ENCODE measurements around the gene KTI12. TPM values are rescaled to one million over a fixed set of nuclear protein-coding genes. Genes with fewer than 3 reads are reported as not detected.

KTI12 gene
- total RNA-seq, 6 experiments from 2014 or later, result 12.5 to 16.0 (median 14.3) TPM

GRCh38 chr1:52003877-52004276 lies 29.7 kb downstream of the KTI12 start:
- no peaks in the 10 kb centered on the region for H3K9me3 Mint-ChIP-seq
- H3K27ac Mint-ChIP-seq, result no peak overlapping the region
- no peak overlapping the region for H3K4me3 Mint-ChIP-seq
- H3K27me3 Mint-ChIP-seq (ENCODE audit: insufficient read depth), result no peaks in the 10 kb centered on the region
- H3K4me1 Mint-ChIP-seq (ENCODE audit: low read depth), result peaks cover 51% of the 10 kb centered on the region
- no peaks in the 10 kb centered on the region for H3K36me3 Mint-ChIP-seq (ENCODE audit: low read depth)
- DNase-seq, result no peak
- no peak for TF ChIP-seq CTCF (IDR thresholded peaks at IDR 0.05)

- Mint-ChIP-seq H3K4me1 (ENCODE audit: low read depth) (peaks cover 53% of the 10 kb centered on the region), H3K36me3 (ENCODE audit: low read depth) (no peaks in the 10 kb centered on the region), H3K4me3 (no peak overlapping the region), H3K9me3 (no peaks in the 10 kb centered on the region), H3K27me3 (ENCODE audit: insufficient read depth) (no peaks in the 10 kb centered on the region), H3K27ac (peak overlapping the region; percentile 22; the same call in 1 of the 2 replicates)
- peak; percentile 97 for TF ChIP-seq CTCF (IDR thresholded peaks at IDR 0.05)
- DNase-seq, result peak; percentile 88
Observed at GRCh38 chr1:52002038-52002917, 31.3 kb downstream of the KTI12 start.

GRCh38 chr1:51998701-51999100 lies 34.9 kb downstream of the KTI12 start:
- no peak overlapping the region for H3K27ac Mint-ChIP-seq
- H3K4me1 Mint-ChIP-seq (ENCODE audit: low read depth), result peaks cover 27% of the 10 kb centered on the region; the same call in 1 of the 2 replicates
- H3K4me3 Mint-ChIP-seq, result no peak overlapping the region
- no peak for DNase-seq
- H3K9me3 Mint-ChIP-seq, result no peaks in the 10 kb centered on the region
- TF ChIP-seq CTCF (IDR thresholded peaks at IDR 0.05), result no peak
- no peaks in the 10 kb centered on the region for H3K36me3 Mint-ChIP-seq (ENCODE audit: low read depth)
- no peaks in the 10 kb centered on the region; the same call in none of the 2 replicates for H3K27me3 Mint-ChIP-seq (ENCODE audit: insufficient read depth)

GRCh38 chr1:51997974-51998382 lies 35.6 kb downstream of the KTI12 start:
- no peak for TF ChIP-seq CTCF (IDR thresholded peaks at IDR 0.05)
- Mint-ChIP-seq H3K9me3 (no peaks in the 10 kb centered on the region), H3K27me3 (ENCODE audit: insufficient read depth) (no peaks in the 10 kb centered on the region; the same call in none of the 2 replicates), H3K4me3 (no peak overlapping the region), H3K27ac (no peak overlapping the region), H3K4me1 (ENCODE audit: low read depth) (peaks cover 25% of the 10 kb centered on the region; the same call in 1 of the 2 replicates), H3K36me3 (ENCODE audit: low read depth) (no peaks in the 10 kb centered on the region)
- no peak for DNase-seq

- DNase-seq, result peak; percentile 52
- peaks cover 6% of the 10 kb centered on the region for H3K27me3 Mint-ChIP-seq (ENCODE audit: insufficient read depth)
- peak within 1 kb of the TSS; percentile 61 for H3K27ac Mint-ChIP-seq
- no peak; the same call in 1 of the 2 replicates for TF ChIP-seq CTCF (IDR thresholded peaks at IDR 0.05)
- peak within 1 kb of the TSS; percentile 89 for H3K4me3 Mint-ChIP-seq
- peaks cover 40% of the 10 kb centered on the region for H3K4me1 Mint-ChIP-seq (ENCODE audit: low read depth)
- H3K36me3 Mint-ChIP-seq (ENCODE audit: low read depth), result peaks cover 26% of the 10 kb centered on the region
- H3K9me3 Mint-ChIP-seq, result no peaks in the 10 kb centered on the region
Observed at GRCh38 chr1:51990478-51990965, 43.1 kb downstream of the KTI12 start, which contains the start of gene RAB3B. Gene RAB3B (minus strand): TSS chr1:51990700. CDS start chr1:51977117, 13,583 bp downstream.
